Glutamatergic neuron (in vitro differentiated cells): Measurements from ENCODE around the gene PPP1R10. TPM values are rescaled to one million over a fixed set of nuclear protein-coding genes. Genes with fewer than 3 reads are reported as not detected.

Experiments
- DNase-seq: peaks from one replicate; pipeline ENCODE4 v3.0.0; 2022
- H3K27ac Mint-ChIP-seq: one replicate; pipeline ENCODE4 v1.8.0; 2020; ENCODE audit warnings: mild to moderate bottlenecking, mixed read lengths, inconsistent platforms; ENCODE audit not compliant: unreplicated experiment
- H3K27me3 Mint-ChIP-seq: one replicate; pipeline ENCODE4 v1.8.0; 2020; ENCODE audit warnings: mild to moderate bottlenecking, moderate library complexity, mixed read lengths, inconsistent platforms; ENCODE audit not compliant: unreplicated experiment
- H3K36me3 Mint-ChIP-seq: one replicate; pipeline ENCODE4 v1.8.0; 2020; ENCODE audit warnings: mild to moderate bottlenecking, mixed read lengths, inconsistent platforms; ENCODE audit not compliant: unreplicated experiment
- H3K4me1 Mint-ChIP-seq: one replicate; pipeline ENCODE4 v1.8.0; 2020; ENCODE audit warnings: mild to moderate bottlenecking, low read depth, mixed read lengths, inconsistent platforms; ENCODE audit not compliant: unreplicated experiment
- H3K4me3 Mint-ChIP-seq: one replicate; pipeline ENCODE4 v1.8.0; 2020; ENCODE audit warnings: mild to moderate bottlenecking, mixed read lengths, inconsistent platforms; ENCODE audit not compliant: unreplicated experiment
- H3K9me3 Mint-ChIP-seq: one replicate; pipeline ENCODE4 v1.8.0; 2020; ENCODE audit warnings: mild to moderate bottlenecking, moderate library complexity, mixed read lengths, inconsistent platforms; ENCODE audit not compliant: unreplicated experiment
- total RNA-seq: library from RNA; stranded (reverse); fragmentation: NEBNext Ultra II Directional; extraction: Animal tissue kit (Norgen Biotek cat#: 25700); gene quantifications from one replicate; pipeline ENCODE4 v1.2.1, GENCODE V29; 2021; ENCODE audit not compliant: unreplicated experiment
- TF ChIP-seq, protein P1 (sequence below): fragments of 200-600 bp; sonication (generic); IDR thresholded peaks from one replicate; pipeline ENCODE4 v1.5.0; 2021; ENCODE audit not compliant: partially characterized antibody, unreplicated experiment

PPP1R10 gene
- total RNA-seq, 1 donor from 2014 or later, result 99.7 TPM

DNA sequence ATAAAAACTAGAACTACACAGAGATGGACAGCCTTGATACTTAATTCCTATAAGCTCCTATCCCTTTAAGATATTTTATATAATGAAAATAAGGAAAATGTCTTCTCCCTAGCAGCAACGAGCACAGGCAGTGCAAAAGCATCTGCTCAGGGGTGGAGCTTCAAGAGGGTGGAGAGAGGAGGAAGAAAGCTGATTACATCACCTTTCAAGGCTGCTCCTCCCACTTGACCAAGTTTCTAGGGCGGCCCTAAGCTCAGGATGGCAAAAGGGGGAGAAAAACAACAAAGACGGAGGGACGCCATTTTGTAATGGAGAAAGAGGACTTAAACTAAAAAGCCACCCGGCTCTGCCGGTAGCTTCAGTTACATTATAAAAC, 2.2 kb downstream of the PPP1R10 start:
- peaks cover 30% of the 10 kb centered on the region for H3K4me1 Mint-ChIP-seq
- peaks cover 28% of the 10 kb centered on the region for H3K27me3 Mint-ChIP-seq
- H3K27ac Mint-ChIP-seq, result peak overlapping the region; percentile 99
- peaks cover 32% of the 10 kb centered on the region for H3K9me3 Mint-ChIP-seq
- TF ChIP-seq, protein P1, sequence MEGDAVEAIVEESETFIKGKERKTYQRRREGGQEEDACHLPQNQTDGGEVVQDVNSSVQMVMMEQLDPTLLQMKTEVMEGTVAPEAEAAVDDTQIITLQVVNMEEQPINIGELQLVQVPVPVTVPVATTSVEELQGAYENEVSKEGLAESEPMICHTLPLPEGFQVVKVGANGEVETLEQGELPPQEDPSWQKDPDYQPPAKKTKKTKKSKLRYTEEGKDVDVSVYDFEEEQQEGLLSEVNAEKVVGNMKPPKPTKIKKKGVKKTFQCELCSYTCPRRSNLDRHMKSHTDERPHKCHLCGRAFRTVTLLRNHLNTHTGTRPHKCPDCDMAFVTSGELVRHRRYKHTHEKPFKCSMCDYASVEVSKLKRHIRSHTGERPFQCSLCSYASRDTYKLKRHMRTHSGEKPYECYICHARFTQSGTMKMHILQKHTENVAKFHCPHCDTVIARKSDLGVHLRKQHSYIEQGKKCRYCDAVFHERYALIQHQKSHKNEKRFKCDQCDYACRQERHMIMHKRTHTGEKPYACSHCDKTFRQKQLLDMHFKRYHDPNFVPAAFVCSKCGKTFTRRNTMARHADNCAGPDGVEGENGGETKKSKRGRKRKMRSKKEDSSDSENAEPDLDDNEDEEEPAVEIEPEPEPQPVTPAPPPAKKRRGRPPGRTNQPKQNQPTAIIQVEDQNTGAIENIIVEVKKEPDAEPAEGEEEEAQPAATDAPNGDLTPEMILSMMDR, result no peak
- peak overlapping the region; percentile 97 for H3K4me3 Mint-ChIP-seq
- peak; percentile 72 for DNase-seq
- H3K36me3 Mint-ChIP-seq, result peaks cover 10% of the 10 kb centered on the region

DNA sequence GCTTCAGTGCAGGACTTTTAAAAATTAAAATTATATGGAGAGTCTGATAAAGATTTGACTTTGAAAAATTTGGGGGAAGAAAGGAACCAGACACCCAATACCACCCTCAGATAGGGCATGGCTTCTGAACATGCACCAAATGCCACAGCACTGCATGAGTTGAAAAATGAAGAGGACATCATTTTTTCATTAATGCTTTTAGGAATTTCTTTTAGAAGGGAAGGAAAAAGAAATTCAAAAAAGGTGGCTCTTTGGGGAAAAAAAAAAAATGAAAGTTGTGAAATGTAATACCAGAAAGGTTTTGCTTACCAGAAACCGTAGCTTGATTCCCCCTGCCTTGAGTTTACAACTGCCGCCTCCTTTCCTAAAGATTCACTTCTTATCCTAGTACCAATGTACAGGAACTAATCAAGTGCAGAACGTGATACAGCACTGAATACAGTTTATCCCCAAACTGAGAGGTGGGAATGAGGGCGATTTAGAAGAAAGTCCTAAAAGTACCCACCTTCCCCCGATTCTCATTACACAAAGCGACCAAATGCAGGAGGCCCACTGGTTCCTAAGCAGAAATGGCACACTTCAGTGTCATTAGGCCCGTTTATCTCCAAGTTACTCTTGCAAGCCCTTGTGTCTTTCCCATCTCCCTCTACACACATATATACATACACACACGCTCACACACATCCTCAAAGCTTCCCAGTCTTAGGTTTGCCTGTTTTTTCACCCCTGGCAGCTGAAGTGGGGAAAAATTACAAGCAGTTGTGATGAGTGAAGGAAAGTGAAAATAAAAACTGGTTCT, 2.8 kb downstream of the PPP1R10 start:
- peak overlapping the region; percentile 97 for H3K4me3 Mint-ChIP-seq
- DNase-seq, result no peak
- peaks cover 32% of the 10 kb centered on the region for H3K9me3 Mint-ChIP-seq
- TF ChIP-seq, protein P1, result no peak
- peaks cover 10% of the 10 kb centered on the region for H3K36me3 Mint-ChIP-seq
- H3K4me1 Mint-ChIP-seq, result peaks cover 30% of the 10 kb centered on the region
- peak overlapping the region; percentile 99 for H3K27ac Mint-ChIP-seq
- H3K27me3 Mint-ChIP-seq, result peaks cover 28% of the 10 kb centered on the region

GRCh38 chr6:30613251-30614043, 3.6 kb downstream of the PPP1R10 start:
- DNase-seq, result no peak
- TF ChIP-seq, protein P1, result no peak
- Mint-ChIP-seq H3K4me3 (peak overlapping the region; percentile 97), H3K9me3 (peaks cover 32% of the 10 kb centered on the region), H3K36me3 (peaks cover 10% of the 10 kb centered on the region), H3K27me3 (peaks cover 28% of the 10 kb centered on the region), H3K4me1 (peaks cover 28% of the 10 kb centered on the region), H3K27ac (peak overlapping the region; percentile 99)

GRCh38 chr6:30612687-30613248, 4.3 kb downstream of the PPP1R10 start:
- Mint-ChIP-seq H3K9me3 (peaks cover 29% of the 10 kb centered on the region), H3K27me3 (peaks cover 25% of the 10 kb centered on the region), H3K4me1 (peaks cover 28% of the 10 kb centered on the region), H3K4me3 (peak overlapping the region; percentile 63), H3K27ac (peak overlapping the region; percentile 53), H3K36me3 (peaks cover 10% of the 10 kb centered on the region)
- TF ChIP-seq, protein P1, result no peak
- DNase-seq, result no peak

- peaks cover 20% of the 10 kb centered on the region for H3K27me3 Mint-ChIP-seq
- TF ChIP-seq, protein P1, result no peak
- no peak for DNase-seq
- peaks cover 10% of the 10 kb centered on the region for H3K36me3 Mint-ChIP-seq
- peak overlapping the region; percentile 14 for H3K27ac Mint-ChIP-seq
- H3K4me1 Mint-ChIP-seq, result peaks cover 28% of the 10 kb centered on the region
- H3K4me3 Mint-ChIP-seq, result peak overlapping the region; percentile 23
- peaks cover 27% of the 10 kb centered on the region for H3K9me3 Mint-ChIP-seq
Measured at GRCh38 chr6:30612213-30612612, 4.8 kb downstream of the PPP1R10 start.
